HG03354 (cell line): ENCODE measurements around the gene BMPR1B.
"Not testable (repeated sequence)": the region's sequence is repeated elsewhere in the genome, so short reads cannot be mapped to it uniquely, and the experiment has no call there.

Source experiments
- ATAC-seq: cut with Tn5 transposase; IDR thresholded peaks from one replicate; pipeline ENCODE4 v1.9.1; 2021; ENCODE audit warnings: mild to moderate bottlenecking; ENCODE audit not compliant: unreplicated experiment, poor library complexity, severe bottlenecking

The BMPR1B gene

DNA sequence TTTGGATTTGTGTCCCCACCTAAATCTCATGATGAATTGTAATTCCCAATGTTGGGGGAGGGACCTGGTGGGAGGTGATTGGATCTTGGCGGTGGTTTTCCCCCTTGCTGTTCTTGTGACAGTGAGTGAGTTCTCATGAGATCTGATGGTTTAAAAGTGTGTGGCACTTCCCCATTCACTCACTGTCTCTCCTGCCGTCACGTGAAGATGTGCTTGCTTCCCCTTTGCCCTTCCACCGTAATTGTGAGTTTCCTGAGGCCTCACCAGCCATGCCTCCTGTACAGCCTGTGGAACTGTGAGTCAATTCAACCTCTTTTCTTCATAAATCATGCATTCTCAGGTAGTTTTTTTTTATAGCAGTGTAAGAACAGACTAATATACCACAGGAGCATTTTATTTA lies 304.0 kb downstream of the BMPR1B start:
- ATAC-seq, result not testable (repeated sequence)

DNA sequence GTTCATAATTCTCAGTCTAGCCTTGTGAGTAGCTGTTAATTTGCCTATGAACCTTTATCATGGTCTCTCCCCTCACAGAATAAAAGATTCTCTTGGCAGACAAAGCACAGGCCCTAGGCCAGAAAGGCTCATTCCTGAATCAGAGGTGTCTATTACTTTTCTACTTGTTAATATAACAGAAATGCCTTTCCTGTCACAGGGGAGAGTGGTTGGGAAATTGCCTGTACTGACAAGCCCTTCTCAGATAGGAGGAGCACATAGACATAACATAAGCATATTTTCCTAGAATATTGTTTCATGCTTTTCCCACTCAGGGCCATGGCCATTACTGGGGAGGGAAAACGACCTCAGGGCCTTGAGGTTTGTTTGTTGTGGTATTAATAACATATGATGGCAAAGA lies 308.3 kb downstream of the BMPR1B start:
- no peak for ATAC-seq

DNA sequence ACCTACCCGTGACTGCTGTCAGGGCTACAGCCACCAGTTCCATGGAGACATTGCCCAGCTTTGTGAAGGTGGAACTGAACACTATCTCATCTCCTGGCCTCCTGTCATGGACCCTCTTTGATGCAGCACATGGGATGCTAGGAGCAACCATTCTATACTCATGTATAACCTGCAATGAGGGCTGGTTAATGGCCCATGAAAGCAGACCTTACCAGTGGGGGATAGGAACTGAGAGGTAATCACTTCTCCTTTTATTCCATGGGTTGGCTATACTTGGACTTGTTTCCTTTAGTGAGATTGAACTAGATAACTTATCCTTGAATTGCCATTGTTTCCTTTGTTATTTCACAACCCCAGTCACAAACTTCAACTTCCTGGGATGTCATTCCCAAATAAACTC lies 310.6 kb downstream of the BMPR1B start:
- ATAC-seq, result no peak

DNA sequence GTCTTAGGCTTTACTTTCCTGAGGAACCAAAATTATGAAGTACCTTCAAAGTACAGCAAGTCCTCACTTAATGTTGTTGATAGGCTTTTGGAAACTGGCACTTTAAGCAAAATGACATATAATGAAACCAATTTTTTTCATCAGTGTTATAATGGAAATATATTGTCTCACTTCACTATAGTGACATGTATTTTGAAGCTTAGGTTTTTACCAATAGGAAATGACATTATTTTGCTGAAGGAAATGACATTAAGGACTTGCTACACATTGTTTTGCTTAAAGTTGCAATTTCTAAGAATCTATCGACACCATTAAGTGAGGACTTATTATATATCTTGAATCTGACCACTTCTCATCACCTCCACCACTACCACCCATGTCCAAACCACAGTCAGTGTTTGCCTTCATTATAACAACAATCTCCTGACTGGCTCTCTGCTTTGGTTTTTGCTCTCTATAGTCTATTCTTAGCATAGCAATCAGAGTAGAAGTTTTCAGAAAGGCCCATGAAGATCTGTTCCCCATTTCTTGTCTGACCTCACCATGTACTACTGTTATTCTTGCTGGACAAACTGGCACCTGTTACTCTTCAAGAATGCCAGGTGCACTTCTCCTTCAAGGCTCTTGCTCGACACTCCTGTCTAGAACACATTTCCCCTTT lies 311.2 kb downstream of the BMPR1B start:
- ATAC-seq, result no peak

DNA sequence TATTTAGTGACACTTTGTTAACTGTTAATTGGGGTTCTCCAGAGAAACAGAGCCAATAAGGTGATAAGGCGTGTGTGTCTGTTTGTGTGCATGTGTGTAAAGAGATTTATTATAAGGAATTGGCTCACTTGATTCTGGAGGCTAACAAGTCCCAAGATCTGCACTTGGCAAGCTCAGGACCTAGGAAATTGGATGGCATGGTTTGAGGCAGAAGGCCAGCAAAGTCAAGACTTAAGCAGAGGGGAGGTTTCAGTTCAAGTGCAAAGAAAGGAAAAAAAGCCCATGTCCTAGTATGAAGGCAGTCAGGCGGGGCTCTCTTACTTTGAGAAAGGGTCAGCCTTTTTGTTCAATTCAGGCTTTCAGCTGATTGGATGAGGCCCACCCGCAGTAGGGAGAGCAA lies 314.1 kb downstream of the BMPR1B start:
- ATAC-seq, result no peak

DNA sequence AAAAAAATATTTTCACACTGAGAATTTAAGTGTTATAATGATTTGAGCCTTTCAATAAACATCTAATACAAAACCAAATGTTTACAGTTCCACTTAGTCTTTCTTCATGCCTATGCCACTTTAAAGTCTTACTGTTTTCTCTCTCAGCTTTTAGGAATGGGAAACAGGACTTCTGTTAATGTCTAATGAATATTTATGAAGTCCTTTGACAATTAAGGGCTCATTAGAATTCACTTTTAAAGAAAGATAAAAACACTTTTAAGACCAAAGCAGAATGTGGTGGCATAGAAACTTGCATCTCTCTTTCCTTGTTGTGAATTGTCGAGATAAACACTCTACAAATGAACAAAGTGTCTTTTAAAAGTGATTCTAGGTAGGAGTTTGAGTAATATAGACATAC lies 315.9 kb downstream of the BMPR1B start:
- ATAC-seq, result no peak

DNA sequence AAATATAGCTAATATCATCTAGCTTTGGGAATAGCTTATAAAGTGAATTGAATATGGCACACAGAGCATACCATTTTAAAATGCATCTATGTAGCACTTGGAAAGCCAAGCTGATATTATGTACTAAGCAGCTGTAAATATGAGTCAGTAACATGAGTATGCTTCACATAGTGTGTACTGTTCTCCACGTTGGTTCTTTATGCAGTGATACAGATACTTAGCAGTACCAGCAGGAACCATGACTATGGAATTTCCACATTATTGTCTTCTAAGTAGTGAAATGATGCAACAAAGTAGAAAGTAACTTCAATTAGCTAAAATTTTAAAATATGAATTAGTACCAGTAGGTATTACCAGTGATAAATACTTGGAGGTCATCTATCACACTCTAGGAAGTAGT lies 320.1 kb downstream of the BMPR1B start:
- no peak for ATAC-seq

DNA sequence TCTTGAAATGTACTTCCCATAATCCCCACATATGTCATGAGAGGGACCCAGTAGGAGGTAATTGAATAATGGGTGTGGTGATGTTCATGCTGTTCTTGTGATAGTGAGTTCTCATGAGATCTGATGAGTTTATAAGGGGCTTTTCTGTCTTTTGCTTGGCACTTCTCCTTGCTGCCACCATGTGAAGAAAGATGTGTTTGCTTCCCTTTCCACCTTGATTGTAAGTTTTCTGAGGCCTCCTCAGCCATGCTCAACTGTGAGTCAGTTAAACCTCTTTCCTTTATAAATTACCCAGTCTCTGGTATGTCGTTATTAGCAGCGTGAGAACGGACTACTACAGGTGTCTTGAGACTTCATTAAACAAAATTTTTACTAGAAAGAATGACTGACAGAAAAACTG lies 323.2 kb downstream of the BMPR1B start:
- ATAC-seq, result no peak

DNA sequence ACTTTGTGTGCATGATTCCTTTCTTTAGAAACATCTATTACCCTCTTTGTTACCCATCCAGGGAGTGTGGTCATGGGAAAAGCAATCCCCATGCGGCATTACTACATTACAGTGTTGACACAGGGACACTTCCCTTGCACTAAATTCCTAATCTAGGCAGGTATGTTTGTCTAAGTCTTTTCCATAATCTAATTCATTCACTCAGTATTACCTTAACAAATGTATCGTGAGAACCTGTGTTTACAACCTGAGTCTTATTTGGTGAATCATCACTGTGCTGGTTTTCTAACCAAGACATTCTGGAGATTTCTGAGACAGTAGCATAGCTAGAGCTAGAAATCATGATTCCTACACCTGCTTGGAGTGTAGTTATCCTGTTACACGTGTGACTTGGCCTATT lies 326.8 kb downstream of the BMPR1B start:
- ATAC-seq, result no peak

DNA sequence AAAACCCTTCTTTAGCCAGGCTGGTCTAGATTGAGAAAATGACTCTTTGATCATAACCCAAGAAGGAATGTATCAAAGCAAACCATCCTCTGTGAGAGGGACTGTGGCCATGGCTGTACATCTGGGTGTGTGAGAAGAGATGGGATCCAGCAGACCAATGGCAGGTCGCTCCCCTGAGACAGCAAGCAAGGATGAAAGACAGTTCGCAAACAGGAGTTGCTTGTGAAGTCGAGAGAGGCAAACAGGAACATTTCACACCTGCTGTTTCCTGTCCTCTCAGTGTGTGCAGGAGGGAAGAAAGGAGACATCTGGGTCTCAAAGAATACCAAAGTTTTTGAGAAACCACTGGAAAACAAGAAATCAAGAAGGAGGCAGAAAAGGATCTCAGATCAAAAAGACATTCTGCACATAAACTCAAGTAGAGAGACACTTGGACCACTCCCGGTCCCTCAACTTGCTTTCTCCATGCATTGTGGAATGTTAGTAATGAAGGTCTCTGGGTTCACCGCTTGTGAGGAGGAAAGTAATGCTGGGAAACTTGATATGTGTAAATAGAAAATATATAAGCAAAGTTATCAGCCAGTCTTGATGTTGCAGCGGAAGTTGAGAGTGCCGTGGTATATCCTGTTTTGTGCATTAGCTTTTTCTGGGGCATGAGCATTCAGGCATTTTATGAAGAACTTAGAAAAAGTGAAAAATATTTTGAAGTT lies 327.5 kb downstream of the BMPR1B start:
- ATAC-seq, result no peak

DNA sequence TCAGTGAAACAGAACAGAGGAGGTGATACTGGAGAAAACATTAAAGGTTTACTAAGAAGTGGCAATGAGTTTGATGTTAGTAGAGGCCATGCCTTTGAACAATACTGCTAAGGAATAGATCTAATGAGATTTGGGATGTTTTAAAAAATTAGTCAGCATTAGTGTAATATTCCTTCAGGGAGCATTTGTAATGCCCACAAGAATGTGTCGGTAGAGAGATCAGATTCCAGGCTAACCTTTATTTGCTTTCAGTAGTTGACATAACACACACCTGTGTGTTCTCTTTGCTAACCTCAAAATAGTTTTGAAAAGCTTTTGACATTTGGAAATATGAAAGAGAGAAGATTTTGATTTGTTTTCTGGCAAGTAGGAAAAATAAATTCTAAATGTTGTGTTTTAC lies 328.8 kb downstream of the BMPR1B start:
- no peak for ATAC-seq

DNA sequence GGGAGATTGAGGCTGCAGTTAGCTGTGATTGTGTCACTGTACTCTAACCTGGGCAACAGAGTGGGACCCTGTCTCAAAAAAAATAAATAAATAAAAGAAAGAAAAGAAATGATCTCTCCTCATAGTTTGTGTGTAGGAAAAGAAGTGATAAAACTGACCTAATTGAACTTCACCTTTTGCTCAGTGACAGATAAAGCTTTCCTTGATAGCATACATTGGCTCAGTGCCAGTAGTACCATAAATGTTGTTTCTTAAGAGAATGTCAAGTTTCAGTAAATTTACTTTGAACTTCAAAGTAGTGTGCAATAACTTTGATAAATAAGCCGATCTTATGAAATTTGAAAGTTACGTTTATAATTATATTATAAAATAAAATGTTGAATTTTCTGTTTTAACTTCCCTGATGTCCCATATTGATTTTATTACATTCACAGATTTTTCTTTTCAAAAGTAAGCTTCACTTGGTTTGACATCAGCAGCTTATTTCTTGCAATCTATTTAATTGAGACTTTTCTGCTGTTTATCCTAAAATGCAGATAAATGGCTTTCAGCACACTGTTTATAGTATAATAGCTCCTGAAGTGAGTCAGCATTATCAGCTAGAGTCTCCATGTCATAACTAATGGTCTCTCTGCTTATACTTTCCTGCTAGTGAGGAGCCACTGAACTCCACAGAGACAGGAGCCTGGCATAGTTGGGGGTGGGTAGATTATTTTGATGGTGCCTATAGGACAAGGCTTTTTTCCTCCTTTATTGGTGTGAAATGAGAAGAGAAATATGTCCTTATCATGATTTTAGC lies 330.1 kb downstream of the BMPR1B start:
- no peak for ATAC-seq

DNA sequence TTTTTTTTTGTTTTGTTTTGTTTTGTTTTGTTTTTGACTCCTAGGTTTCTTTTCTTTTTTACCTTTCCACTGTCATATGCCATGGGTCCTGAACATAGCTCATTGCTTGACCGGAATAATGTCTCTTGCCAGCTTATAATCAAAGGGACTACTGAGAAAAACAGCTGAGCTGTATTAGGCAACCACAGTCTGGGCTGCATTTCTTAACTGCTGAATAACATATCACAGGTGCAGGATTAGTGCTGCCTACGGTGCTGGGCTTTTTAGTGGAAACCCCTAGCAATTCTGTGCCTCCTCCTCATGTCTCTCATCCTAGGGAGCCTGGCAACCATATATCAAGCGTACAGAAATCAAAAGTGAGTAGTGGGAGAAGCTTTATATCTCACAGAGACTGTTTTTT lies 333.5 kb downstream of the BMPR1B start:
- ATAC-seq, result no peak

DNA sequence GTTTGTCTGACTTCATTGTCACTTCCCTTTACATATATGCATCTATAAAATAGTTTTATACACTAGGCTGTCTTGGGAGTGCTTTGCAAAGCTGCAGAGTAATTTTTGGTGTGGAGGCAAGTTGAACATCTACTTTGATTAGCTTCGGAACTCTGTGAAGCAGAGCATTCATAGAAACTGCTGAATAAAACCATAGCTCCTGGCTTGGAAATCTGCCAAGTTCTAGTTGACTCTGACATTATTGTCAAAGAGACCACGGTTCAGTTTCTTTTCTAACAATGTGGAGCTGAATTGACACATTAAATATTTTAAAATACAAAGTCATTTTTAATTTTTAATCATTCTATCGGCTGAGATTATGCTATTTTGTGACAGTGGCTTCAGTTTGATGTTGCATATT lies 335.0 kb downstream of the BMPR1B start:
- no peak for ATAC-seq

DNA sequence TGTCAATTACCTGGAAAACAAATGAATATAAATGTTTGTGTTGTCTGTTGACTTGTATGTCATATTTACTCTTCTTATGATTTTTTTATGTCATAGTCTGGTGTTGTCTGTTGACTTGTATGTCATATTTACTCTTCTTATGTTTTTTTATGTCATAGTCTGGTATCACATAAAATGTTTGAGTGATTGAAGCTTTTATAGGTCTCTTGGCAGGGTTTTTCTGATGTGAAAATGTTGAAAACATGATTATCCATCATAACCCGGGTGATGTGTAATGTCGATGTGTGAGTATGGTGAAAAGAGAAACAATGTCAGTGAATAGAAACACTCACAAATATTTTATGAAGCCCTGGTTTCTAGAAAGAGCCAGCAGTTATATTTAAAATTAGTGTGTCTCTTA lies 335.7 kb downstream of the BMPR1B start:
- no peak for ATAC-seq

DNA sequence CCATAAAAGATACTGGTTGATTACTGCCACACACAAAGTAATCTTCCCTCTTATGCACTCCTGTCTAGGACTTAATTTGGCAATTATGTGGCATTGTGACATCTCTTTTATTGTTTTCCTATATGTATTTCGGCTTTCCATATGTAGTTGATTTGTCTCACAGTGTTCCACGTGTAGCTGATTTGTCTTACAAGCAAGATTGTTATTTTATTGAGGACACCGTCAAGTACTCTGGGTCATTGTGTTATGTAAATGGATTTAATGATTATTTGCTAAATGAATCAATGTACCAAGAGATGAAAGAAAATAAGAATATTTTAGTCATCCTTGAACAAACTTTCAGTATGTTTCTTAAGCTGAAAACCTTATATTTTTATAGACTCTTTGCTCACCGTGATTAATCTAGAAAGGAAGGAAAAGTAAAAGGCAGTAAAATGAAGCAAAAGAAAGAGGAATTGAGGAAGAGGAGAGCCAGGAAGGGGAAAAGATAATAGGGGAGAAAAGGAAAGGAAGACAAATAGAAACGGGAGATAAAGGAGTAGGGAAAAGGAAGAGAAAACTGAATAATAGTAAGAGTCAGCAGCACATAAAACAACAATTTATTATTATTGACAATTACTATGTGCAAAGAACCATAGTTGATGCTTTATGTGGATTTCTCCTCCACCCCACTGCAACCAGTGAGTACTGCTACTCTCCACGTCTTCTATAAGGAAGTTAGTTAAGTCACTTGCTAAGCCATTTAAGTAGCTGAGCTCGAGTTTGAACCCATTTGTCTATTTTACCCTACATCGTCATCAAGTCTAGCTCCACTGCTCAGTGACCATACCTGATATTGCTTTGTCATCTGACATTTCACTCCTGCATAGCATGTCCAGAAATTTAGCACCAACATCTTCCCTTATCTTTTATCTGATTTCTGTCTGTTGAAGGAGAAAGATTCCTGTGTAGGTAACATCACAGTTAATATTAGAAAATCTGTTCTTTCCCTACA lies 336.5 kb downstream of the BMPR1B start:
- ATAC-seq, result no peak

DNA sequence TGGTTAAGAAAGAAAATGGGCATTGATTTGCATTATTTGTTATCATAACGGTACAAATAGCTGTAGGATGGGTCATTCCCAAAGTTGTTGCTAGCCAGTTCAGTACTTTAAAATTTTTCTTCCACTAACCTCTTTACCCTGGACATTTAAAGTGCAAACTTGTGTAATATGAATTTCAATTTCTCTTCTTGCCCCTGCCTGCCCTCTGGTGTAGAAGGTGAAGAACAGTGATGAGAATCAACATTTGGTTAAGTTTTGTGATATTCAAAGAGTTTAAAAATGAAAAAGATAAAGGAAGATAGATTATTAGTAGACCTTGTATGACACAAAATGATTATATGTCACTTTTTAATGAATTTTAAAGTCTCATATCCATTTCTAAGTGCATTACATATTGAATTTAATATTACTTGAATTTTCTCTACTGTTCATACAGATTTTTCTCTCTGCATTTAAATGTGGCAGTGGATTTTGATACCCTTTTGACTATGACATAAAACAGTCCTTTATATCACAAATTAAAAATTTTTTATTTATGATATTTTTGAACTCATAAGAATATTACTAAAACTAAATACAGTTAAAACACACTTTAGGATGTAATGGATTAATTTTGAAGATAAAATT lies 337.7 kb downstream of the BMPR1B start:
- ATAC-seq, result no peak

DNA sequence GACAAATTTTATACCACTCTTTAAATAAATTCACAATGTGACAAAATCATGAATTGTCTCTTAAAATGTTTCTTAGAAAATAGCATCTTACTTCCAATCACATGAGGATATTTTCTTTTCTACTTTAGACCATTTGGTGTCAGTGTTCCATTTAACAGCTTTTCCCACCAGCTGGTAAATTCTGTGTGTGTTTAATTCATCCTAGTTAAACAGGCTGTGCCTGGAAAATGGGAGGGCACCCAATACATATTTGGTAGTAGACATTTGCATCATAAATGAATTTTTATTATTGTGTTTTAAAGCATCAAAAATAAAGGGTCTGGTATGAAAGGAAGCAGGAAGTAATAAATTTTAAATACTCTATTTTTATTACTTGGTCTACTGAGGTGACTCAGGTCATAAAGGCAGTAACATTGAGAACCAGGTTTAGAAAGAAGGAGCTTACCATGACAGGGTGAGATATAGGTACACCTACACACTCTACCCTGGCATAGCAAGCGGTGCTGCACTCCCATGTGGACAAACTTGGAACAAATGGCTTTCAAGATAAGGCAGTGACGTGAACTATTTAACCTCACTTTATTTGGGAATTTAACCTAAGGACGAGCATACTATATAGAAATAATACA lies 344.5 kb downstream of the BMPR1B start:
- ATAC-seq, result no peak

DNA sequence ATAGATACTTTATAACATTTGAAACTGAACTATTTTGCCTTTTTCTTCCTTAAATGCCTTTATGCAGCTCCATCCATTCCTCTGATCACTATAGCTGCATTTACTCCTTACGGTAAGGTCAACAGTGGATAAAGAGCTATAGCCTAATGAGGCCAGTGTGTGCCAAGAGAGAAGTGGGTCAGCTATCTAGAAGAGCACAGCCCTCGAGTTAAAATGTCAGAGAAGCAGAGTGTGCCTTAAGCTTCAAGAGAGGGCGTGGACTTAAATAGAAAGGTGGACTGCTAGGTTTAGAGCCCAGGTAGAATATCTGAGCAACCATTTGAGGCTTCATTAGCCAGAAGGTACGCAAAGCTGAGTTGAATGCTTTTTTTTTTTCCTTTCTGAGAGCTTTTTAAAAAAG lies 347.4 kb downstream of the BMPR1B start:
- ATAC-seq, result no peak
